Measurements from ENCODE around the gene BANF2.

- TF ChIP-seq POLR2AphosphoS5 (IDR thresholded peaks at IDR 0.05) (no peak), POLR2A (IDR thresholded peaks at IDR 0.05) (no peak)
Observed at GRCh38 chr20:17771206-17772004, 71.6 kb downstream of the BANF2 start.

Measured in suprapubic skin (tissue), 4 donors.